Neural crest cell (in vitro differentiated cells): Measurements from ENCODE around the gene NLGN3. TPM values are rescaled to one million over a fixed set of nuclear protein-coding genes. Genes with fewer than 3 reads are reported as not detected.
"Not testable (repeated sequence)": the region's sequence is repeated elsewhere in the genome, so short reads cannot be mapped to it uniquely, and the experiment has no call there.

Source experiments
- DNase-seq: peaks from one replicate; pipeline ENCODE4 v3.0.0; 2021; ENCODE audit warnings: low read depth, mixed read lengths, low spot score
- H3K27ac Mint-ChIP-seq: one replicate; pipeline ENCODE4 v1.8.0; 2021; ENCODE audit warnings: mild to moderate bottlenecking, mixed read lengths; ENCODE audit not compliant: unreplicated experiment
- H3K27me3 Mint-ChIP-seq: 2 replicates; pipeline ENCODE4 v1.8.0; 2021; ENCODE audit warnings: low read depth, mild to moderate bottlenecking, mixed read lengths
- H3K36me3 Mint-ChIP-seq: 2 replicates; pipeline ENCODE4 v1.8.0; 2021; ENCODE audit warnings: low read depth, mild to moderate bottlenecking, mixed read lengths
- H3K4me1 Mint-ChIP-seq: 2 replicates; pipeline ENCODE4 v1.8.0; 2021; ENCODE audit warnings: mixed read lengths
- H3K4me3 Mint-ChIP-seq: one replicate; pipeline ENCODE4 v1.8.0; 2021; ENCODE audit warnings: mild to moderate bottlenecking, mixed read lengths
- H3K9me3 Mint-ChIP-seq: 2 replicates; pipeline ENCODE4 v1.8.0; 2021; ENCODE audit warnings: mixed read lengths
- total RNA-seq: library from RNA; stranded (reverse); gene quantifications from 2 replicates; pipeline ENCODE4 v1.2.1, GENCODE V29; 2021
- TF ChIP-seq, protein P1 (sequence below): fragments of 200-600 bp; sonication (generic); conservative IDR thresholded peaks from 2 replicates; pipeline ENCODE4 v1.5.0; 2021; ENCODE audit warnings: antibody characterized with exemption, mild to moderate bottlenecking

Gene NLGN3
- total RNA-seq, 1 donor from 2014 or later = 31.5 TPM

DNA sequence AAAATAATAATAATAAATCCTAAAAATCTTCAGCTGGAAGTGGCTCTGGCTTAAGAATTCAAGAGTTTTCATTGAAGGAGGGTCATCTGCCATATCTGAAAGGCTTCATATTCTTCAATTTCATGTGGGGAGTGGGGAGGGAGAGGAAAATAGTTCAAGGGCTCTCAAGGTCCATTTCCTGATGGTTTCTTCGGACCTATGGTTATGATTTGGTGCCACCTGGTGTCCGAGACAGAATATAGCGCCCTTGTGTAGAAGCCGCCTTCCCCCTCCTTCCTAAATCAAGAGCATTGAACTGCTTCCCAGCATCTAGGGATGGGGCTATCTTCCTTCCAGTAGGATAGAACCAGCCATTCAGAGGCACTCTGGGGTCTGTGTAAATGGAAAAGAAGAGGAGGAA, 34.3 kb downstream of the NLGN3 start:
- Mint-ChIP-seq H3K4me1 (peaks cover 29% of the 10 kb centered on the region), H3K27ac (no peak overlapping the region), H3K4me3 (peak overlapping the region; percentile 65), H3K9me3 (peaks cover 6% of the 10 kb centered on the region), H3K36me3 (no peaks in the 10 kb centered on the region), H3K27me3 (no peaks in the 10 kb centered on the region)
- peak; percentile 25 for DNase-seq
- TF ChIP-seq, protein P1, sequence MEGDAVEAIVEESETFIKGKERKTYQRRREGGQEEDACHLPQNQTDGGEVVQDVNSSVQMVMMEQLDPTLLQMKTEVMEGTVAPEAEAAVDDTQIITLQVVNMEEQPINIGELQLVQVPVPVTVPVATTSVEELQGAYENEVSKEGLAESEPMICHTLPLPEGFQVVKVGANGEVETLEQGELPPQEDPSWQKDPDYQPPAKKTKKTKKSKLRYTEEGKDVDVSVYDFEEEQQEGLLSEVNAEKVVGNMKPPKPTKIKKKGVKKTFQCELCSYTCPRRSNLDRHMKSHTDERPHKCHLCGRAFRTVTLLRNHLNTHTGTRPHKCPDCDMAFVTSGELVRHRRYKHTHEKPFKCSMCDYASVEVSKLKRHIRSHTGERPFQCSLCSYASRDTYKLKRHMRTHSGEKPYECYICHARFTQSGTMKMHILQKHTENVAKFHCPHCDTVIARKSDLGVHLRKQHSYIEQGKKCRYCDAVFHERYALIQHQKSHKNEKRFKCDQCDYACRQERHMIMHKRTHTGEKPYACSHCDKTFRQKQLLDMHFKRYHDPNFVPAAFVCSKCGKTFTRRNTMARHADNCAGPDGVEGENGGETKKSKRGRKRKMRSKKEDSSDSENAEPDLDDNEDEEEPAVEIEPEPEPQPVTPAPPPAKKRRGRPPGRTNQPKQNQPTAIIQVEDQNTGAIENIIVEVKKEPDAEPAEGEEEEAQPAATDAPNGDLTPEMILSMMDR = peak; percentile 72

DNA sequence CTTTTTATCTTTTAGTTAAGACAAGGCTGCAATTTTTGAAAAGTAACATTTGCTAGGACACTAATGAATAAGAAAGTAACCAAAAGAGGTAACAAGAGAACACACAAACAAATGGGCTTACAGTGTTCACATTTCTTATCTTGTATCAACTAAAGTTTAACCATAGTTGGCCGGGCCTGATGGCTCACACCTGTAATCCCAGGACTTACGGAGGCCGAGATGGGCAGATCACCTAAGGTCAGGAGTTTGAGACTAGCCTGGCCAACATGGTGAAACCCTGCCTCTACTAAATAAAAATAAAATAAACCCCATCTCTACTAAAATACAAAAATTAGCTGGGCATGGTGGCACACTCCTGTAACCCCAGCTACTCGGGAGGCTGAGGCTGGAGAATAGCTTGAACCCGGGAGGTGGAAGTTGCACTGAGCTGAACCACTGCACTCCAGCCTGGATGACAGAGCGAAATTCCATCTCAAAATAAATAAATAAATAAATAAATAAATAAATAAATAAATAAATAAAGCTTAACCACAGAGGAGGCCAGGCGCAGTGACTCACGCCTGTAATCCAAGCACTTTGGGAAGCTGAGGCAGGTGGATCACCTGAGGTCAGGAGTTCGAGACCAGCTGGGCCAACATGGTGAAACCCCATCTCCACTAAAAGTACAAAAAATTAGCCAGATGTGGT, 36.1 kb downstream of the NLGN3 start:
- H3K27me3 Mint-ChIP-seq, H3K36me3 Mint-ChIP-seq, H3K9me3 Mint-ChIP-seq: not testable (repeated sequence)

DNA sequence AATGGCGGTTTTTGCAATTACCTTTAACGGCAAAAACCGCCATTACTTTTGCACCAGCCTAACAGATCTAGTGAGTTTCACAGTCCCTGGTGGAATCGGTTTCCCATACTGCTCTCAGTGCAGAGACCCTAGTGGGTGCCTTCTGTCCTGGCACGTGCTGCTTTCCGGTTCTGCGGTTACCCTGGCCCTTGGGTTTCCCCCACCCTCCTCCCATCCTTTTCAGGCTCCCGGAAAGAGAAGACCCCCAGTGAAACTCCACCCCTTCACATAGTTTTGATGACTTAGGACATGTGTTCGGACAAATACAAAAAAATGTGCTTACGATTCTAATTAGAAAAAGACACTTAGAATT, 36.9 kb downstream of the NLGN3 start:
- H3K27ac Mint-ChIP-seq = peak overlapping the region; percentile 96
- H3K4me1 Mint-ChIP-seq = peaks cover 38% of the 10 kb centered on the region
- peak overlapping the region; percentile 91 for H3K4me3 Mint-ChIP-seq
- H3K27me3 Mint-ChIP-seq = no peaks in the 10 kb centered on the region
- no peaks in the 10 kb centered on the region for H3K36me3 Mint-ChIP-seq
- DNase-seq = no peak
- TF ChIP-seq, protein P1 = no peak
- peaks cover 3% of the 10 kb centered on the region for H3K9me3 Mint-ChIP-seq

More for the DNA sequence above, 36.1 kb downstream of the NLGN3 start:
- H3K4me1 Mint-ChIP-seq = peaks cover 38% of the 10 kb centered on the region
- H3K27ac Mint-ChIP-seq, DNase-seq, H3K4me3 Mint-ChIP-seq: not testable (repeated sequence)

DNA sequence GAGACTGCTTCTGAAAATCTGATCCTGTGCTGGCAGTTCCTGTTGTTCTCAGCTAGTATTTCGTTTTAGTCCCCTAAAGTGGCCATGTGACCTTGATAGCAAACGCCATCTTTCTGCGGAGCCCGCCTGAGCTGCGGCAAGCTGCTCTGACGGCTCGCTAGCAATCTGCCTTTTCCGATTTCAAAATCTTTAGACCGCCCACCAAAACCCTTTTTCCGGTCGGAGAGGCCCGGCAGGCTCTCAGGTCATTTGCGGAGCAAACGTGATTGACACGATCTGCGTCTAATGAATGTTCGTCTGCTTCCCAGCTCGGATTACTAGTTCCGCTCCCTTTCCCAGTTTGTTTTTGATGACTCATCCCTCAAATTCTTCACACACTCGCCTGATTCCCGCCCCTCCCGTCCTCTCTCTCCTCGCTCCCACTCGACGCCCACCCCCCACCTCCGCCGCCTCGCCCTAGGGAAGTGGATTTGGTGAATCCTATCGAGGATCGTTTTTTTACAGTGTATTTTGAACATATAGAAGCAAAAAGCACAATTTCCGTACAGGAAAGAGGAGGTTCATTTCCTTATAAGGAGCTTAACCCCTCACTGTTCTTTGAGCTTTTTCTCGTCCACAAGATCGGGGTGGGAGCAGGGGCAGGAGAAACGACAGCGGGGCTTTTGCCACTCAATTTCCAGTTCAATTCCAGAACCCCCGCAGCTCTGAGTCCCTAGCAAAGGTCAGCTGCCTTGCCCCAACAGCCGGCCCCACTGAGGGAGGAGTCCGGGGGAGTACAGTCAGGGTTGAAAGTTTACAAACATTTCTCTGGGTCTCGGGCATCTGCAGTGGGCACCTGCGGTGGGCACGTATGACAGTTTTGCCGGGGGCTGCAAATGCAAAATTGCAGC, 37.5 kb downstream of the NLGN3 start:
- H3K4me3 Mint-ChIP-seq = peak overlapping the region; percentile 91
- TF ChIP-seq, protein P1 = no peak
- DNase-seq = peak; percentile 59
- H3K27ac Mint-ChIP-seq = peak overlapping the region; percentile 98
- H3K9me3 Mint-ChIP-seq = peaks cover 3% of the 10 kb centered on the region
- no peaks in the 10 kb centered on the region for H3K27me3 Mint-ChIP-seq
- H3K4me1 Mint-ChIP-seq = peaks cover 38% of the 10 kb centered on the region
- H3K36me3 Mint-ChIP-seq = no peaks in the 10 kb centered on the region

DNA sequence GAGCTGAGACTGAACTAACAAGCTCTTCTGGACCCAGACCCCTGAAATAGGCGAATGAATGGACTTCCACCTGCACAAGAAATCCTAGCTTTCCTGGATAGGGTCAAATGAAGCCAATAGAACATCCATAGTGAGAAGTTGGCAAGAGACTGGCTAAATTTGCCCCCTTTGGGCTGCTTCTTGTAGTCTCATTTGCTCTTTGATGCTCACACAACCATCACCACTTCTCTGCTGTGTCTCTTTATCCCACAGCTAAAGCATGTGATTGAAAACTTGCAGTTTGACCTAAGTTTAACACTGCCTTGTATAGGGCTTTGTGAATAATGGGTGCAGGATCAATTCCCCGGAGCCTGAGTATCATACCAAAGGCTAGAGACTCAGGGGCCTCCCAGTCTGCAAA, 38.2 kb downstream of the NLGN3 start:
- Mint-ChIP-seq H3K9me3 (peaks cover 3% of the 10 kb centered on the region), H3K4me3 (peak overlapping the region; percentile 91), H3K27me3 (no peaks in the 10 kb centered on the region), H3K27ac (peak overlapping the region; percentile 98), H3K36me3 (no peaks in the 10 kb centered on the region), H3K4me1 (peaks cover 38% of the 10 kb centered on the region)
- TF ChIP-seq, protein P1 = no peak
- DNase-seq = no peak

DNA sequence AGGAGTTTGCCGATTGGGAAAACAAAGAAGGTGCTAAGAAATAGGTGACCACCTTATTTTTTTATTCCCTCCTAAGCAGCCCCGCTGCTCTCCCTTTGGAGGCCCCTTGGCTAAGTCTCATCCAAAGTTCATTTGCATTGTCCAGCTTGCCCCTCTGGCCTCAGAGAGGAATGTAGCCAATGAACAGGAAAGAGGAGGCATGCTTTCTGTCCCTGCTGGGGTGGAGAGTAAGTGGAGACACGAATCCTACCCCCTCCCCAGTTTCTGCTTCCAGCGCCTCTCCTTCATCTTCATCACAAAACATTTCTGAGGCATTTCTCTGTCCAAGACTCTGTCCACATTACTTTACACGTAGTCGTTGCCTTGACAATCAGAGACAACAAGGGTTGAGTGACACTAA, 38.7 kb downstream of the NLGN3 start:
- H3K4me3 Mint-ChIP-seq = peak overlapping the region; percentile 64

More for the DNA sequence above, 38.7 kb downstream of the NLGN3 start:
- H3K27me3 Mint-ChIP-seq = no peaks in the 10 kb centered on the region
- H3K9me3 Mint-ChIP-seq = peaks cover 3% of the 10 kb centered on the region
- H3K36me3 Mint-ChIP-seq = no peaks in the 10 kb centered on the region
- DNase-seq = no peak
- peak overlapping the region; percentile 98 for H3K27ac Mint-ChIP-seq
- peaks cover 38% of the 10 kb centered on the region for H3K4me1 Mint-ChIP-seq
- TF ChIP-seq, protein P1 = no peak
